ENCODE data around the gene FAM13B.
"Not testable (repeated sequence)": the region's sequence is repeated elsewhere in the genome, so short reads cannot be mapped to it uniquely, and the experiment has no call there.

The FAM13B gene

GRCh38 chr5:137997726-137998213, 35.1 kb downstream of the FAM13B start:
- TF ChIP-seq CTCF (IDR thresholded peaks at IDR 0.05; ENCODE audit: insufficient read depth, low read depth, low read length, missing control alignments): no peak
- no peak overlapping the region for H3K4me3 ChIP-seq (ENCODE audit: low read length)
- no peak for DNase-seq (ENCODE audit: low read depth)

- no peak for DNase-seq (ENCODE audit: low read depth)
- TF ChIP-seq CTCF (IDR thresholded peaks at IDR 0.05; ENCODE audit: insufficient read depth, low read depth, low read length, missing control alignments): no peak
- H3K4me3 ChIP-seq (ENCODE audit: low read length): no peak overlapping the region
Observed at GRCh38 chr5:137995749-137996128, 37.1 kb downstream of the FAM13B start.

GRCh38 chr5:137995077-137995748, 37.7 kb downstream of the FAM13B start:
- no peak for TF ChIP-seq CTCF (IDR thresholded peaks at IDR 0.05; ENCODE audit: insufficient read depth, low read depth, low read length, missing control alignments)
- no peak overlapping the region for H3K4me3 ChIP-seq (ENCODE audit: low read length)
- DNase-seq (ENCODE audit: low read depth): peak; percentile 29

- no peak for DNase-seq (ENCODE audit: low read depth)
- TF ChIP-seq CTCF (IDR thresholded peaks at IDR 0.05; ENCODE audit: insufficient read depth, low read depth, low read length, missing control alignments): no peak
- H3K4me3 ChIP-seq (ENCODE audit: low read length): no peak overlapping the region
Observed at GRCh38 chr5:137994556-137994955, 38.3 kb downstream of the FAM13B start.

GRCh38 chr5:137989419-137989818, 43.5 kb downstream of the FAM13B start:
- no peak for TF ChIP-seq CTCF (IDR thresholded peaks at IDR 0.05; ENCODE audit: insufficient read depth, low read depth, low read length, missing control alignments)
- no peak overlapping the region for H3K4me3 ChIP-seq (ENCODE audit: low read length)
- no peak for DNase-seq (ENCODE audit: low read depth)

- no peak for TF ChIP-seq CTCF (IDR thresholded peaks at IDR 0.05; ENCODE audit: insufficient read depth, low read depth, low read length, missing control alignments)
- no peak for DNase-seq (ENCODE audit: low read depth)
- H3K4me3 ChIP-seq (ENCODE audit: low read length): no peak overlapping the region
Observed at GRCh38 chr5:137975208-137975607, 57.7 kb downstream of the FAM13B start.

- not testable (repeated sequence) for H3K4me3 ChIP-seq (ENCODE audit: low read length); DNase-seq (ENCODE audit: low read depth)
Observed at GRCh38 chr5:137970384-137970783, 62.5 kb downstream of the FAM13B start.

All from epithelial cell of esophagus (primary cell).